PFSK-1 (cell line): ENCODE measurements around the gene TECR.

Source experiments
- FOXP2 ChIP-seq: optimal IDR thresholded peaks from 2 replicates; pipeline ENCODE3; 2011; ENCODE audit warnings: borderline replicate concordance, control low read depth, inconsistent platforms; ENCODE audit not compliant: insufficient read depth; ENCODE audit errors: extremely low read length, extremely low read depth
- REST ChIP-seq, 2 experiments: IDR thresholded peaks; 2 replicates each; pipeline versions ENCODE4 v1.6.1 to v1.8.0; 2011 to 2012; ENCODE audit warnings: low read depth in 2 of 2, low read length in 2 of 2, control low read depth in 1 of 2, inconsistent platforms in 1 of 2, mild to moderate bottlenecking in 1 of 2, moderate library complexity in 1 of 2; ENCODE audit not compliant: insufficient read depth in 1 of 2
- SIN3A ChIP-seq: IDR thresholded peaks from 2 replicates; pipeline ENCODE4 v1.6.1; 2012; ENCODE audit warnings: mild to moderate bottlenecking, low read length, moderate library complexity, borderline replicate concordance; ENCODE audit not compliant: insufficient read depth
- TAF1 ChIP-seq: IDR thresholded peaks from 2 replicates; pipeline ENCODE4 v1.6.1; 2012; ENCODE audit warnings: low read length, control low read depth, borderline replicate concordance; ENCODE audit not compliant: insufficient read depth

- TF ChIP-seq TAF1 = no peak
- TF ChIP-seq REST (IDR thresholded peaks at IDR 0.05; ENCODE audit: insufficient read depth in 1 of 2, low read depth in 2 of 2, low read length in 2 of 2) = no peak
- TF ChIP-seq FOXP2 = no peak
- TF ChIP-seq SIN3A = no peak
These were observed 41.8 kb upstream of the TECR start for GRCh38 chr19:14487370-14488125.
